Astrocyte of the spinal cord (primary cell): ENCODE data around the gene GXYLT2.

Source experiments
- DNase-seq: peaks from one replicate; pipeline ENCODE4 v3.0.0; 2011; ENCODE audit warnings: low read depth, low spot score
- H3K4me3 ChIP-seq: 2 replicates; pipeline ENCODE4 v1.5.1; 2011; ENCODE audit warnings: low read depth, mild to moderate bottlenecking, low read length, moderate library complexity
- CTCF ChIP-seq: IDR thresholded peaks from 2 replicates; pipeline ENCODE4 v1.5.1; 2012; ENCODE audit warnings: low read depth, mild to moderate bottlenecking, low read length, inconsistent platforms
- in situ Hi-C: cut with HindIII; loops from 2 replicates; pipeline ENCODE4 v1.10.0; 2017; ENCODE audit warnings: low sequenced_read_pairs

The GXYLT2 gene

GRCh38 chr3:72964633-72965032, 76.8 kb downstream of the GXYLT2 start:
- no peak for DNase-seq
- in situ Hi-C loops, result no loop called here
- TF ChIP-seq CTCF, result no peak
- H3K4me3 ChIP-seq, result no peak overlapping the region

- no peak overlapping the region for H3K4me3 ChIP-seq
- no peak for DNase-seq
- in situ Hi-C loops, result no loop called here
- TF ChIP-seq CTCF, result no peak
Measured at GRCh38 chr3:72968266-72968664, 80.4 kb downstream of the GXYLT2 start.

- in situ Hi-C loops, result no loop called here
- peak; percentile 9 for DNase-seq
- no peak for TF ChIP-seq CTCF
- no peak overlapping the region for H3K4me3 ChIP-seq
Measured at GRCh38 chr3:72969766-72970165, 81.9 kb downstream of the GXYLT2 start.

- no peak for TF ChIP-seq CTCF
- H3K4me3 ChIP-seq, result no peak overlapping the region
- in situ Hi-C loops, result no loop called here
- DNase-seq, result no peak
Measured at GRCh38 chr3:72970942-72971341, 83.1 kb downstream of the GXYLT2 start.

GRCh38 chr3:72972706-72973030, 84.8 kb downstream of the GXYLT2 start:
- in situ Hi-C loops, result no loop called here
- no peak for DNase-seq
- TF ChIP-seq CTCF, result no peak
- no peak overlapping the region for H3K4me3 ChIP-seq

- in situ Hi-C loops, result no loop called here
- TF ChIP-seq CTCF, result no peak
- DNase-seq, result no peak
- no peak overlapping the region for H3K4me3 ChIP-seq
Measured at GRCh38 chr3:72973031-72973723, 85.3 kb downstream of the GXYLT2 start.

GRCh38 chr3:72973786-72974185, 85.9 kb downstream of the GXYLT2 start:
- DNase-seq, result no peak
- in situ Hi-C loops, result no loop called here
- H3K4me3 ChIP-seq, result no peak overlapping the region
- TF ChIP-seq CTCF, result no peak
